ELF-1 (cell line): ENCODE measurements around the gene PTCD3.

Experiments used
- DNase-seq: peaks from one replicate; pipeline ENCODE4 v3.0.0-alpha.2; 2016; ENCODE audit warnings: low read depth, low spot score

Gene PTCD3

DNA sequence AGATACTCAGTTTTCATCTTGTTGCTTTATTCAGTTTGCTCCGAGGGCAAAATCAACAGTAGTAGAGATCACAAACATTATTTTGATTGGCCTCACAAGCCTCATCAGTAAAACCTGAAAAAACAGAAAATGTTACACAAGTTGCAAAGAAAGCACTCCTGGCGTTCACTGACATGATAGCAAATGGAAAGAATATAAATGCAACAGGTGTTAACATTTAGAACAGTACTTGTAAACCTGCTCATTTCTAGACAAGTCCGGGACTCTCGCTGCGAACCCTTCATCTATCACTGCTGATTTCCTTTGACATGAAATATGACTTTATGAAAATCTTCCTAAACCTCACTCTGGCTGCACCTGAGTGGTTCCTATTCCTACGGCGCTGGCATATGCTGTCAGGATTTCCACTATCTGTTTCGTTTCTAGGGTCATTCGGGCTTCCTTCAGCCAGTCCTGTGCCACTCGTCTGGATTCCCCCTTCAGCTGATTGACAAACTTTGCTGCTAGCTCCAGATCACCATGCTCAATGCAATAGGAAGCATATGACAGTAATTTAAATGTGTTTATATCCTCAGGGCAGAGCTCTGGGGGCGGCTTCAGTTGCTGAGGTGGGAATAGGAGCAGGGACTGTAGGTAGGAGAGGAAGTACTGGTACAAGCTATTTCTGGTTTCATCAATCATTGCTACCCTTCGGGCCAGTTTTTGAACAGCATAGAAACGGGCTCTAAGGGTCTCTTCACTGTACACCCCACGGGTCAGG, 38.1 kb downstream of the PTCD3 start:
- no peak for DNase-seq

GRCh38 chr2:86147793-86148192, 41.8 kb downstream of the PTCD3 start:
- DNase-seq: no peak

DNA sequence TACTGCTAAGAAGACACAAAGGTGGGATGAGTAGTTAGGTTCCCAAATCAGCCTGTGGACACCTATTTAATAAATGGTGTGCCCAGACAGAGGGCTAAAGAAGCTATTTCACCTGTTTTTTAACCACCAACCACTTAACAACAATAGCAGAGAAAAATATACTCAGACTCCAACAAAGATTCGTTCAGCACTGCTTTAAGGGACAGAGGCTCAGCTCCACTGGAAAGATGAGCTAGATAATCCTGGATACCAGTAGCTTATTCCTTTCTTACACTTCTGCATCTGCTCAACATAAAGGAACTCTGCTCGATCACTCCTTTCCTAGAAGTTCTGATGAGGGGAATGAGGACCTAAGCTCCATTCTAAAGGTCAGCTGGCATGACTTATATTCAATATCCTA, 44.5 kb downstream of the PTCD3 start:
- no peak for DNase-seq

- DNase-seq: no peak
These were observed 51.0 kb downstream of the PTCD3 start for GRCh38 chr2:86157009-86157556.

- DNase-seq: no peak
These were observed 52.3 kb downstream of the PTCD3 start for GRCh38 chr2:86158286-86158685.

- DNase-seq: no peak
These were observed 54.3 kb downstream of the PTCD3 start for GRCh38 chr2:86160156-86160952.

- no peak for DNase-seq
These were observed 64.4 kb downstream of the PTCD3 start for GRCh38 chr2:86170449-86170848.

- no peak for DNase-seq
These were observed 65.3 kb downstream of the PTCD3 start for GRCh38 chr2:86171295-86171694.

DNA sequence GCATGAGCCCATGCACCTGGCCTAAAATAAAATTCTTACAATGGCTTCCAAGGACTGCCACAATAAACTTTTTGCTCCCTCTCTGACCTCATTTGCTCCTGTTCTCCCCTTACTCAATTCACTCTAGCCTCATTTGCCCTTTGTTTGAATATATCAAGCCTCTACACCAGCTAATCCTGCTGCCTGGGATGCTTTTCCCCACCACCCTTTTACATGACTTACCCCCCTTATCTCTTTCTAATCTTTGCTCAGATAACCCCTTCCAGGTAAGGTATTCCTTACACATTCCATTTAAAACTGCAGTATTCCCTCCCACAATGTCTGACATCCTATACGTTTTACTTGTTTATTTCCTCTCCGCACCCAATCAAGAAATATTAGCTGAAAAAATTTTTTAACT, 66.6 kb downstream of the PTCD3 start:
- DNase-seq: no peak

- no peak for DNase-seq
These were observed 68.4 kb downstream of the PTCD3 start for GRCh38 chr2:86174445-86174844.

GRCh38 chr2:86175828-86176227, 69.8 kb downstream of the PTCD3 start:
- DNase-seq: no peak

GRCh38 chr2:86176597-86176996, 70.6 kb downstream of the PTCD3 start:
- no peak for DNase-seq

GRCh38 chr2:86185517-86186212, 79.6 kb downstream of the PTCD3 start:
- no peak for DNase-seq

GRCh38 chr2:86186431-86186830, 80.4 kb downstream of the PTCD3 start:
- DNase-seq: no peak

GRCh38 chr2:86189782-86190416, 83.9 kb downstream of the PTCD3 start:
- DNase-seq: no peak
